Measurements from ENCODE around the gene CEP126.

CEP126 gene, protein sequence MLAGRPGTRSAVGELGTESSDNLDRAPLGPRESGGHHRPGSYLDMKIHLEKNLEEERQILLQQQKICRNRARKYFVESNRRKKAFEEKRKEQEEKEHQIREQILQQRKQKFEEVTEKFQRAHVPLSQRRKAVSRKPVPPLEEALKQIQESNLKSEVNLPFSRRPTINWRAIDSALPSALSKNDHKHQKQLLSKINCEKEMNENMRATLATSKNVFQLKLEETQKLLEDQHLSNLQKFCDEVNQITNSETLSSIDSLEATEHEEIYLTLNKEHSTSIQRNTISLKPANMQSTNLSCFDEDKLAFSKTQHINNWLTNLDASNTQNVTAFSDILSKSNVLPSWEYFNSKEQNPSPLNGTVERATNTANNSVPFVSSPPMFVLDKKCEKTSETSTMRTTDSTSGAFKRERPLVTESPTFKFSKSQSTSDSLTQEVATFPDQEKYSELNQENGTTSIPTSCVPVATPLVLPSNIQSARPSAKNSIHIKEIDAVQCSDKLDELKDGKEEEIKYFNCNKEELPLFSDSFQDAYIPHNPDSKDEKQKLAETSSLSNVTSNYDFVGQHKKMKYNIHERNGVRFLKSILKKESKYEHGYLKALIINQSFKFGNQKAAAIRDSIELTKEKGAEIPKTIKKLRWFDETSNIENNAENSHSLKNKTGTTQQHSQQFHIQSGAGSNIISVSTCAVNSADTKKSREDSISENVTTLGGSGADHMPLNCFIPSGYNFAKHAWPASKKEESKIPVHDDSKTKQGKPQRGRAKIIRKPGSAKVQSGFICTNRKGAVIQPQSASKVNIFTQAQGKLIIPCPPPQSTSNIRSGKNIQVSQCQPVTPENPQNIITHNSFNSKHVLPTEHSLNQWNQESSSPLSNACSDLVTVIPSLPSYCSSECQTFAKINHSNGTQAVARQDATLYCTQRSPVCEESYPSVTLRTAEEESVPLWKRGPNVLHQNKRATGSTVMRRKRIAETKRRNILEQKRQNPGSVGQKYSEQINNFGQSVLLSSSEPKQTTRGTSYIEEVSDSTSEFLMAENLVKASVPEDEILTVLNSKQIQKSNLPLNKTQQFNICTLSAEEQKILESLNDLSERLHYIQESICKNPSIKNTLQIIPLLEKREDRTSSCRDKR

GRCh38 chr11:101914738-101915426 is at the start of gene CEP126:
Gene CEP126 (plus strand): TSS chr11:101915010. CDS start chr11:101915285, 275 bp downstream.
- in situ Hi-C loops (cut with MboI; ENCODE audit: low sequenced_read_pairs) = no loop called here

- in situ Hi-C loops (cut with MboI; ENCODE audit: low sequenced_read_pairs) = no loop called here
These were observed 48.0 kb upstream of the CEP126 start for GRCh38 chr11:101866619-101867491.

DNA sequence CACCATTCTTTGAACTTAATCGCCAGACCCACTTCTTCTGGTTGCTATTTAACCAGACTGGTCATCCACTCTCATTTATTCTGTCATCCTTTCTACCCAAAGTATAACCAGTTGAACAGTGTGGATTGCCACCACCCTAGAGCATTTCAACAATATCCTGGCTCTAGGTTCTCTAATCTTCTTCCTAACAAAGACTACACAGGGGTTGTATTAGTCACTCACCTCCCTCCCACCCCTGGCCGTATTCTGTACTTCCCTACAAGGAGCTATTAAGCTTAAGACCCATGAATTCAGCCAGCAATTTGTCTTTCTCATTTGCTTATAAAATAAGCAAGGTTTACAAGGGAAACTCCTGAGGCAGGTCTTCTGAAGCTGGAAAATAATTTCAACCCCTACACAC is 46.9 kb upstream of the CEP126 start:
- in situ Hi-C loops (cut with MboI; ENCODE audit: low sequenced_read_pairs) = no loop called here

- in situ Hi-C loops (cut with MboI; ENCODE audit: low sequenced_read_pairs) = no loop called here
These were observed 44.3 kb upstream of the CEP126 start for GRCh38 chr11:101870510-101870909.

DNA sequence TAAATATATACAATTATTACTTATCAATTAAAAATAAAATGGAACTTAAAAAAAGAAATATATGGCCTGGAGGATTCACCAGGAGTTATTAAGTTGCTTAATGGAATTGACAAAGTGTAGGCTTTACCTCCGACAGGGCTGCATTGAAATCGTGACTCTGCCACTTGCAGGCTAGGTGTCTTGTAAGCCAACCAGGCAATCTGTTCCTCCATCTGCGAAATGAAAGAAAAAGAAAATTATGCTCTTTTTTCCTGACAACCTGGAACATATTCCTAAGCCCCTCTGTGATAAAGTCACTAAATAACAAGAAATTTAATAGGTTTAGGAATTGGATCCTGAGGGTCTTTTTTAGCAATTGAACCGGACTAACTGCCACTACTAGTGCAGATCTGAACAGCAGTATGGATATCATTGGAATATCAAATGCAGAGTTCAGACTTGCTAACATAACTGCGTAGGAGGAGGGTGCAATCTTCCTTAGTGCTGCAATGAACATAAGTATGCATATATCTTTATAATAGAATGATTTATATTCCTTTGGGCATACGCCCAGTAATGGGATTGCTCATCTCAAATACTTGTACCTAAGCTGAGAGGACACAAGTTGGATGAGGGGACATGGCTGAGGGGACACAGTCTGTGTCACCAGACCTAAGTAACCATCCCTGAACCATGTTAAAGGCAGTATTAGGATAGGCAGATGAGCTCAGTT is 42.5 kb upstream of the CEP126 start:
- in situ Hi-C loops (cut with MboI; ENCODE audit: low sequenced_read_pairs) = no loop called here

- in situ Hi-C loops (cut with MboI; ENCODE audit: low sequenced_read_pairs) = no loop called here
These were observed 34.6 kb upstream of the CEP126 start for GRCh38 chr11:101880222-101880621.

DNA sequence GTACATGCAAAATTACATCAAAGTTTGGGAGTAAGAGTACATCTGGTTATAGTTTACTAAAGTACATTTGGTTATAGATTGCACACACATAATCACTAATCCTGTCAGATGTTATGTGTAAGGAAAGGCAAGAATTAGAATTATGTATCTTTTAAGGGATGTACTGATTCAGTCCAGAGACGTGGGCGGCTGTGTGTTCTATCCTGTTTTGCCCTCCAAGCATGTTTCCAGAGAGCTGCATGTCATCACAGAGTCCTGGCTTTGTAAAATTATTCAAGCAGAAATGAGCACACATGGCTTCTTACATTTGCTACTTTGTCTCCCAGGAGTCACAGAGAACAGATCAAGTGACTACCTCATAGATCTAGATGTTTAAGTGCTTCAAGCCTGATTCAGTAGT is 33.2 kb upstream of the CEP126 start:
- in situ Hi-C loops (cut with MboI; ENCODE audit: low sequenced_read_pairs) = no loop called here

DNA sequence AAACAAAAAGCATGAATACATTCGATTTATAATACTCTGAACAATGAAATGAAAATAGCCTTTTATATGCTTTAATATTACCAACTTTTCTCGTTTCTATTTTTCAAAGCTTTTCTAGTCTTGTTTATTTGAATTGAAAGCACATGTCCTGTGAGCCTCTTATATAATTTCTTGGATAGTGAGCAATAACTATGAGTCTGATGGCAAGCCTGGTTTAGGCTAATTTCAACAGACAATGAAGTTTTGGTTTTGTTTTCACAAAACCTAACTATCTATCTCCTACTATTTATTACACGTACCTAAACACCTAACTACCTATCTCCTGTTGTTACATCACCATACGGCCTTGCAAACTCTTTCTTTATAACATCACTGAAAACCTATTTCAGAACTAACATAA is 29.2 kb upstream of the CEP126 start:
- in situ Hi-C loops (cut with MboI; ENCODE audit: low sequenced_read_pairs) = no loop called here

- in situ Hi-C loops (cut with MboI; ENCODE audit: low sequenced_read_pairs) = no loop called here
These were observed 25.0 kb upstream of the CEP126 start for GRCh38 chr11:101889767-101890166.

DNA sequence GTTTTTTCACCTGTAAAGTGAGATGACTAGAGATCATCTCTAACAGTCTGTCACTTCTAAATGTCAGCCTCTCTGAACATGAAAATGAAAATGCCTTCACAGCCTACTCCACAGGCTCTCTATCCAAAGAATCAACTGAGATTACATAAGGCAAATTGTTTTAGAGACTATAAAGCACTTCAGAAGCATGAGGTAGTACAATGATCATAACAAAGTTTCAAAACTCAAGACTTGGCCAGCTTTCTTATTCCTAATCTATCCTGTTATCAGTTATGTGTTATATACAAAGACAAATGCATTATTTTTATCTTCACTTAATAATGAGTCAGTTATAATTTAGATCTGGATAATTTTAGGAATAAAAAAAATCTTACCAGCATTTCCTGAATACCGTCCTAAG is 20.3 kb upstream of the CEP126 start:
- in situ Hi-C loops (cut with MboI; ENCODE audit: low sequenced_read_pairs) = no loop called here

- in situ Hi-C loops (cut with MboI; ENCODE audit: low sequenced_read_pairs) = no loop called here
These were observed 7.0 kb upstream of the CEP126 start for GRCh38 chr11:101907815-101908214.

GRCh38 chr11:101909087-101909486 is 5.7 kb upstream of the CEP126 start:
- in situ Hi-C loops (cut with MboI; ENCODE audit: low sequenced_read_pairs) = no loop called here

DNA sequence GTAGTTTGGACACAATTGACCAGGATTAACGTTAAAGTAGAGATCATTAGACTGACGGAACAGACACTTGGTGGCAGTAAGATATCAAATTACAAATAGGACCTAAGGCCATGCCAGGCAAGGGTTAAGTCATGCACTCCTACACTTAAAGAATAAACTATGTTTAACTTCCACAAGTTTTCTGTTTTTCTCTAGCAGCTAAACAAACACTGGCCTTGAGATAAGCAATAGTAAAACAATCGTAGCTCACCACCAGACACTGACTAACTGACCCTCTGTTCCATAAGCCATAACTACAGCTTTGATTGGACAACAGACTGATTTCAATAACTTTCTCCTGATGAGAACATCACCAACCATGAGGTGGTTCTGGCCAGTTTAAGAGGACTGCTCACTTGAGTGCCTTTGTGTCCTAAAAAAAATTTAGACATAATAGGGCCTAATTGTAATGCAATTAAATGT is 2.0 kb upstream of the CEP126 start:
- in situ Hi-C loops (cut with MboI; ENCODE audit: low sequenced_read_pairs) = no loop called here

- in situ Hi-C loops (cut with MboI; ENCODE audit: low sequenced_read_pairs) = no loop called here
These were observed 1.2 kb upstream of the CEP126 start for GRCh38 chr11:101913656-101914055.

DNA sequence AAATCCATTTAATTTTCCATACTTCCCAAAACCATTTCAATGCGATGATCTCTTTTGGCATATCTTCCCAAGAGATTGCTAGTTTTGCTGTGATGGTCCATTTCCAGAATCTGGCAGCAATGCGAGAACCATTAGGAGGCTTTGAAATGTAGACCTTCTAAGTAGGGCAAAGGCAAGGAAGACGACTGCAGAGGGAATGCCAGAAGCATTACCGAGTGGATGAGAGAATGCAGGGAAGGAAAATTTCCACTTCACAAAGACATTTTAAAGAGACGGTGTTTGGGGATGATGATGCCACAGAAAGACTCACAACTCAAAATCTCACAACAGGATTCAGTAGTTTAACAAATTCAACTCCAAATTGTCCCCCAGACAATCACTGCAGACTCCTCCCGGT is 471 bp upstream of the CEP126 start:
- in situ Hi-C loops (cut with MboI; ENCODE audit: low sequenced_read_pairs) = no loop called here

DNA sequence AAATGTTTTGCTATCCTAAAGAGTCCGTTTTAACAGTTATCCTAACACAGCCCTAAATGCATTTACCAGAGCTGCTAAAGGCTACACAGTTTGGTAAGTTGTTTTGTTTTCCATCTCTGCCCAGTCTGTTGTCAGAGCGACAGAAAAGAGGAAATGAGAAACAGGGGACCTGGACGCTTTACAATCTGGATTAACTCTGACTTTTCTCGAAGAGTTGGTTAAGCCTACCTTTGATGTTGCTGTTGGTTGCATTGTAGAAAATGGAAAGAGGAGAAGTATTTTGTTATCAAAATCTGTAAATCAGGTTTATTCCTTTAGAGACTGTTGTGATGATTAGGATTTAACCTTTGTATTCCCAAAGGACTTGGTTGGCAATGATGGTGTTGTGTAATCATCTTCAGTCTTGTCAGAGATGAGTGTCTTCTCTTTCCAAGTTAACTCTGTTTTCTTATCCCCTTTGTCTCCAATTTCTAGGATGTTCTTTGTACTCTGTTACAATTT is 1.0 kb downstream of the CEP126 start:
- in situ Hi-C loops (cut with MboI; ENCODE audit: low sequenced_read_pairs) = no loop called here

DNA sequence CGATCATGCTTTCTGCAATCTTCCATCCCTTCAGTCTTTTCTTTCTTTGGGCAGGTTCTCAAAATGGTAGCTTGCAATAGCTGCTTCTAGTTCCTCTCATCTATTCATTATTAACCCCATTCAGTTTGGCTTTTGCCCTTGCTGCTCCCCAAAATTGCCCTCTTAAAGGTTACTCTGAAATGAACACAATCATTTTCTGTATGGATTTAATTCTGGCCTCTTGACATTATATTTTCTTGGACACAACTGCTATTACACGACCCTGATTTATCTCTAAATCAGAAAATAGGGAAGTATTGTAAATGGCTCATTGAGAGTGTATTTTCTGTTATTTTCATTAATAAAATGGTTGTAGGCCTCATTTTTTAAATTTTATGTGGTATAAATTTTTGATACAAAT is 1.6 kb downstream of the CEP126 start, which contains the start of gene ANGPTL5:
ANGPTL5 (minus strand) TSS at position 101 of the 400 bp plus-strand sequence. CDS start 8,613 bp downstream, outside the sequence.
- in situ Hi-C loops (cut with MboI; ENCODE audit: low sequenced_read_pairs) = no loop called here

GRCh38 chr11:101917226-101917625 is 2.4 kb downstream of the CEP126 start:
- in situ Hi-C loops (cut with MboI; ENCODE audit: low sequenced_read_pairs) = no loop called here

DNA sequence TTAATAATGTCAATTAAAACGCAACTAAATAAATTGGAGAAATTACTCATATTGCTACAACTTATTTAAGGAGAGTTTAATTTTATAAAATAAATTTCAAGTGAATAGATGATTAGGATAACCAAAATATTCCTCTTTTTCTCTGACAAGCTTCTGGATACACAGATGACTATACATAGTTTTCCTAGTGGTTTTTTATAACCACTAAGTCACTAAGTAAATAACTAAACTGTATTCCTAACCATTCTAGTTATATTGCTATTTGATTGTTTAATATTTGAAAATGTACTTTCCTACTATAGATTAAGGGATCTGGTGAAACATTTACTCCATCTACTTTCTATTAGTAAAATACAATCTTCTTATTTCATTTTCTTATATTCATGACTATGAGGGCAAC is 6.2 kb downstream of the CEP126 start:
- in situ Hi-C loops (cut with MboI; ENCODE audit: low sequenced_read_pairs) = no loop called here
